Peyer's patch (tissue), 4 donors: ENCODE results near the gene CMTM8. TPM values are rescaled to one million over a fixed set of nuclear protein-coding genes. Genes with fewer than 3 reads are reported as not detected.

Source experiments
- DNase-seq, 3 donors: peaks; one replicate each; pipeline ENCODE4 v3.0.0-alpha.2; 2017 to 2019
- H3K27ac ChIP-seq, 4 donors: fragments of 200-600 bp; sonication (generic); one replicate each; pipeline ENCODE4 v1.5.1; 2016 to 2019
- H3K27me3 ChIP-seq, 2 donors: fragments of 200-600 bp; sonication (generic); one replicate each; pipeline ENCODE4 v1.5.1; 2019
- H3K36me3 ChIP-seq, 3 donors: fragments of 200-600 bp; sonication (generic); one replicate each; pipeline ENCODE4 v1.5.1; 2016 to 2019
- H3K4me1 ChIP-seq, 4 donors: fragments of 200-600 bp; sonication (generic); one replicate each; pipeline ENCODE4 v1.5.1; 2016 to 2019
- H3K4me3 ChIP-seq, 4 donors: fragments of 200-600 bp; sonication (generic); 1 replicate in 3 of 4; 2 replicates in 1 of 4; pipeline ENCODE4 v1.5.1; 2016 to 2019; ENCODE audit warnings: mild to moderate bottlenecking in 1 of 4
- H3K9me3 ChIP-seq, 4 donors: fragments of 200-600 bp; sonication (generic); one replicate each; pipeline ENCODE4 v1.5.1; 2016 to 2019; ENCODE audit warnings: mild to moderate bottlenecking in 1 of 4
- POLR2A ChIP-seq, 2 donors: fragments of 450-650 bp; IDR thresholded peaks; one replicate each; pipeline ENCODE4 v1.5.1; 2017; ENCODE audit warnings: antibody characterized with exemption in 2 of 2, mild to moderate bottlenecking in 2 of 2, moderate library complexity in 2 of 2
- total RNA-seq, 4 donors: library from RNA; depleted of rRNA; stranded (reverse); fragments of >200 nt; gene quantifications; one replicate each; pipeline ENCODE4 v1.1.0, GENCODE V29; 2016
- TF ChIP-seq, protein P1 (sequence below), 6 experiments: fragments of 450-650 bp in 4 of 6; fragments of 200-600 bp in 2 of 6; sonication (generic) in 1 of 6; IDR thresholded peaks; one replicate each; pipeline ENCODE4 v1.5.1; 2017 to 2019; ENCODE audit warnings: antibody characterized with exemption in 6 of 6, mild to moderate bottlenecking in 3 of 6, moderate library complexity in 1 of 6

Gene CMTM8
- total RNA-seq, 4 donors from 2014 or later, result 7.1 to 16.5 (median 13.1) TPM; not detected in 1

- no peak for TF ChIP-seq POLR2A (IDR thresholded peaks at IDR 0.05)
- TF ChIP-seq, protein P1, sequence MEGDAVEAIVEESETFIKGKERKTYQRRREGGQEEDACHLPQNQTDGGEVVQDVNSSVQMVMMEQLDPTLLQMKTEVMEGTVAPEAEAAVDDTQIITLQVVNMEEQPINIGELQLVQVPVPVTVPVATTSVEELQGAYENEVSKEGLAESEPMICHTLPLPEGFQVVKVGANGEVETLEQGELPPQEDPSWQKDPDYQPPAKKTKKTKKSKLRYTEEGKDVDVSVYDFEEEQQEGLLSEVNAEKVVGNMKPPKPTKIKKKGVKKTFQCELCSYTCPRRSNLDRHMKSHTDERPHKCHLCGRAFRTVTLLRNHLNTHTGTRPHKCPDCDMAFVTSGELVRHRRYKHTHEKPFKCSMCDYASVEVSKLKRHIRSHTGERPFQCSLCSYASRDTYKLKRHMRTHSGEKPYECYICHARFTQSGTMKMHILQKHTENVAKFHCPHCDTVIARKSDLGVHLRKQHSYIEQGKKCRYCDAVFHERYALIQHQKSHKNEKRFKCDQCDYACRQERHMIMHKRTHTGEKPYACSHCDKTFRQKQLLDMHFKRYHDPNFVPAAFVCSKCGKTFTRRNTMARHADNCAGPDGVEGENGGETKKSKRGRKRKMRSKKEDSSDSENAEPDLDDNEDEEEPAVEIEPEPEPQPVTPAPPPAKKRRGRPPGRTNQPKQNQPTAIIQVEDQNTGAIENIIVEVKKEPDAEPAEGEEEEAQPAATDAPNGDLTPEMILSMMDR (IDR thresholded peaks at IDR 0.05), result no peak
- Histone ChIP-seq H3K4me3 (no peak overlapping the region), H3K27me3 (no peaks in the 10 kb centered on the region), H3K36me3 (no peaks in the 10 kb centered on the region), H3K9me3 (no peaks in the 10 kb centered on the region), H3K27ac (no peak overlapping the region), H3K4me1 (no peaks in the 10 kb centered on the region)
- no peak for DNase-seq
Observed at GRCh38 chr3:32280262-32280910, 41.9 kb downstream of the CMTM8 start.

DNA sequence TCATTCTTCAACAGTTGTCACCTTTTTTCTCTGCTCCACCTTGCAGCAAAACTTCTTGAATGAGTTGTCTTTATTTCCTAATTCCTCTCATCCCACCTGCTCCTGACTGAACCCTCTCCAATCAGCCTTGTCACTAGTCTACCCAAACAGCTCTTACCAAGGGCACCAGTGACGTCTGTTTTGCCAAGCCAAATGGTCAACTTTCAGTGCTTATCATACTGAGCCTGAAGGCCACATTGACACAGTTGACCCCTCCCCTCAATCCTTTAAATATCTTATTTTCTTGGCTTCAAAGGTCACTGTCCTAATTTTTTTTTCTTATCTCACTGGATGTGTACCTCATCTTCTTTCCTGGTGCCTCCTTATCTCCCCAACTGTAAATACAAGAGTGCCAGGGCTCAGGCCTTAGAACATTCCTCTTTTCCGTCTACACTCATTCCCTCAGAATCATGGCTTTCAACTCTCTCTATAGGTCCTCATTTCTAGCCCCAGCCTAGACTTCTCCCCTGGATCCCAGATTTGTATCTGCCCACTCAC, 43.2 kb downstream of the CMTM8 start:
- H3K4me3 ChIP-seq, result no peak overlapping the region
- no peaks in the 10 kb centered on the region for H3K4me1 ChIP-seq
- H3K27ac ChIP-seq, result no peak overlapping the region
- no peak for DNase-seq
- no peaks in the 10 kb centered on the region for H3K27me3 ChIP-seq
- TF ChIP-seq POLR2A (IDR thresholded peaks at IDR 0.05), result no peak
- TF ChIP-seq, protein P1 (IDR thresholded peaks at IDR 0.05), result no peak
- no peaks in the 10 kb centered on the region for H3K36me3 ChIP-seq
- H3K9me3 ChIP-seq, result no peaks in the 10 kb centered on the region

DNA sequence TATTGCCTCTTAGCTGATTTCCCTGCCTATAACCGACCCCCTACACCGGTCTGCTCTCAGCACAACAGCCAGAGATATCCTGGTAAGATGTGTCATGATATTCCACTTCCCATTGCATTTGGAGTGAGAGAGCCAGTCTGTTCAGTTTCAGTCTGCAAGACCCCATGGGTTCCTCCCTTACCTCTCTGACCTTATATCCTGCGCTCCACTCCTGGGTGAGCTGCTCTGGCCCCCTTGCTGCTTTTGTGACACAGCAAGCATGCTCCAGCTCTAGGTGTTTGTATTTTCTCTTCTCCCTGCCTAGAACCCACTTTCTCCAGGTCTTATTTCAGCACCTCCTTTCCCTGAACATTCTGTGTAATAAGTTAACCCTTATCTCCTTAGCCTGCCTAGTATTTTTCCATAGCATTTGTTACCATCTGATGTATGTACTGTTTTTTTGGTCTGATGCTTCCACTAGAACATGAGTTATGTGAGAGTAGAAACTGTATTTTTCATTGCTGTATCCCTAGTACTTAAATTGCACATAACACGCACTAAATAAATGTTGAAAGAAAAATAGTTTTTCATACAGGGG, 44.2 kb downstream of the CMTM8 start:
- H3K4me1 ChIP-seq, result no peaks in the 10 kb centered on the region
- no peaks in the 10 kb centered on the region for H3K36me3 ChIP-seq
- H3K9me3 ChIP-seq, result no peaks in the 10 kb centered on the region
- H3K4me3 ChIP-seq, result no peak overlapping the region
- DNase-seq, result no peak
- no peaks in the 10 kb centered on the region for H3K27me3 ChIP-seq
- no peak for TF ChIP-seq POLR2A (IDR thresholded peaks at IDR 0.05)
- TF ChIP-seq, protein P1 (IDR thresholded peaks at IDR 0.05), result no peak
- H3K27ac ChIP-seq, result no peak overlapping the region

- Histone ChIP-seq H3K9me3 (no peaks in the 10 kb centered on the region), H3K4me3 (no peak overlapping the region), H3K27me3 (no peaks in the 10 kb centered on the region), H3K36me3 (no peaks in the 10 kb centered on the region), H3K4me1 (no peaks in the 10 kb centered on the region), H3K27ac (no peak overlapping the region)
- TF ChIP-seq, protein P1 (IDR thresholded peaks at IDR 0.05), result no peak
- no peak for TF ChIP-seq POLR2A (IDR thresholded peaks at IDR 0.05)
- DNase-seq, result peak in 1 of 3 donors; percentile 52
Observed at GRCh38 chr3:32283304-32283703, 44.8 kb downstream of the CMTM8 start.

- Histone ChIP-seq H3K27me3 (no peaks in the 10 kb centered on the region), H3K4me3 (no peak overlapping the region), H3K4me1 (no peaks in the 10 kb centered on the region), H3K9me3 (no peaks in the 10 kb centered on the region), H3K27ac (peak overlapping the region in 3 of 4 donors; percentile 25 to 41 (median 40)), H3K36me3 (no peaks in the 10 kb centered on the region)
- TF ChIP-seq, protein P1 (IDR thresholded peaks at IDR 0.05), result no peak
- TF ChIP-seq POLR2A (IDR thresholded peaks at IDR 0.05), result no peak
- peak in 1 of 3 donors; percentile 57 for DNase-seq
Observed at GRCh38 chr3:32284443-32285212, 46.1 kb downstream of the CMTM8 start.
